Naive thymus-derived CD8-positive, alpha-beta T cell (primary cell): ENCODE data around the gene SH2D3A. TPM values are rescaled to one million over a fixed set of nuclear protein-coding genes. Genes with fewer than 3 reads are reported as not detected.

ENCODE experiments used
- ATAC-seq, 2 donors: fragments of 150-1000 bp; cut with Tn5 transposase in 1 of 2; sonication (Bioruptor Pico), chemical (Tn5 transposase) in 1 of 2; 1 replicate in 1 of 2; 2 replicates in 1 of 2; pipeline ENCODE4 v1.10.0; 2021; ENCODE audit warnings: mild to moderate bottlenecking in 2 of 2, moderate library complexity in 2 of 2
- POLR2A ChIA-PET: fragments of 350-600 bp; sonication (Branson Sonifier 250); formaldehyde crosslinking; loops from one replicate; lab custom pipeline; 2021; ENCODE audit warnings: antibody characterized with exemption; lab: Charles Lee
- DNase-seq, 10 donors: peaks; one replicate each; pipeline versions ENCODE4 v3.0.0 to v3.0.0-alpha.2; 2020 to 2022
- H3K27ac Mint-ChIP-seq, 10 donors: one replicate each; pipeline ENCODE4 v1.8.0; 2020 to 2022; ENCODE audit warnings: mild to moderate bottlenecking in 10 of 10, mixed read lengths in 10 of 10, moderate library complexity in 4 of 10, inconsistent platforms in 1 of 10
- H3K27me3 Mint-ChIP-seq, 5 donors: one replicate each; pipeline ENCODE4 v1.8.0; 2021 to 2022; ENCODE audit warnings: mixed read lengths in 5 of 5
- H3K36me3 Mint-ChIP-seq, 3 donors: one replicate each; pipeline ENCODE4 v1.8.0; 2020 to 2022; ENCODE audit warnings: mixed read lengths in 3 of 3, mild to moderate bottlenecking in 2 of 3, inconsistent platforms in 1 of 3
- H3K4me1 Mint-ChIP-seq, 4 donors: one replicate each; pipeline ENCODE4 v1.8.0; 2021 to 2022; ENCODE audit warnings: mixed read lengths in 4 of 4
- H3K4me3 Mint-ChIP-seq, 10 donors: one replicate each; pipeline ENCODE4 v1.8.0; 2020 to 2022; ENCODE audit warnings: mild to moderate bottlenecking in 10 of 10, mixed read lengths in 10 of 10, moderate library complexity in 6 of 10, inconsistent platforms in 1 of 10
- H3K9me3 Mint-ChIP-seq, 9 donors: one replicate each; pipeline ENCODE4 v1.8.0; 2020 to 2022; ENCODE audit warnings: mixed read lengths in 9 of 9, mild to moderate bottlenecking in 3 of 9, inconsistent platforms in 1 of 9, moderate library complexity in 1 of 9
- microRNA-seq: library from miRNA; unstranded; fragments of <30 nt; microRNA quantifications from one replicate; pipeline ENCODE4 v1.2.0, GENCODE V29; 2022; ENCODE audit warnings: borderline microRNAs expressed
- polyA plus RNA-seq, 3 donors: library from polyadenylated mRNA; unstranded; fragments of 300-500 nt; fragmentation: Illumina TruSeq; gene quantifications; one replicate each; pipeline ENCODE4 v1.2.3, GENCODE V29; 2021
- total RNA-seq, 8 experiments: library from RNA in 2 of 8; stranded (reverse) in 2 of 8; gene quantifications; one replicate each; pipeline ENCODE4 v1.2.3 and lab custom pipeline; 2021 to 2026

Gene SH2D3A
- total and polyA plus RNA-seq, 5 experiments from 2014 or later = 23.0 to 47.3 (median 45.8) TPM

- peak overlapping the region in 1 of 10 donors; percentile 20 for H3K27ac Mint-ChIP-seq
- ATAC-seq (no peak), DNase-seq (no peak)
- H3K4me1 Mint-ChIP-seq = peaks cover 15 to 17% (median 16%) of the 10 kb centered on the region in 4 donors
- no peak overlapping the region for H3K4me3 Mint-ChIP-seq
- peaks cover 6 to 43% (median 34%) of the 10 kb centered on the region in 5 donors for H3K27me3 Mint-ChIP-seq
- no peaks in the 10 kb centered on the region for H3K9me3 Mint-ChIP-seq
- H3K36me3 Mint-ChIP-seq = no peaks in the 10 kb centered on the region
- POLR2A ChIA-PET = no interaction called here
Measured at GRCh38 chr19:6708346-6708745, 58.9 kb downstream of the SH2D3A start.

GRCh38 chr19:6707658-6708018 is 59.6 kb downstream of the SH2D3A start:
- peaks cover 6 to 43% (median 34%) of the 10 kb centered on the region in 5 donors for H3K27me3 Mint-ChIP-seq
- no peak for ATAC-seq

GRCh38 chr19:6707011-6707657 is 60.1 kb downstream of the SH2D3A start:
- H3K27me3 Mint-ChIP-seq = peaks cover 6 to 43% (median 34%) of the 10 kb centered on the region in 5 donors
- H3K9me3 Mint-ChIP-seq = no peaks in the 10 kb centered on the region
- POLR2A ChIA-PET = no interaction called here
- H3K36me3 Mint-ChIP-seq = no peaks in the 10 kb centered on the region
- no peak overlapping the region for H3K4me3 Mint-ChIP-seq
- H3K27ac Mint-ChIP-seq = no peak overlapping the region
- ATAC-seq (no peak), DNase-seq (no peak)
- peaks cover 15 to 17% (median 16%) of the 10 kb centered on the region in 4 donors for H3K4me1 Mint-ChIP-seq

More at GRCh38 chr19:6707658-6708018, 59.6 kb downstream of the SH2D3A start:
- no peaks in the 10 kb centered on the region for H3K9me3 Mint-ChIP-seq
- DNase-seq = no peak
- H3K27ac Mint-ChIP-seq = peak overlapping the region in 1 of 10 donors; percentile 73
- H3K4me3 Mint-ChIP-seq = no peak overlapping the region
- H3K4me1 Mint-ChIP-seq = peaks cover 15 to 17% (median 16%) of the 10 kb centered on the region in 4 donors
- POLR2A ChIA-PET = no interaction called here
- H3K36me3 Mint-ChIP-seq = no peaks in the 10 kb centered on the region

GRCh38 chr19:6706633-6706958 is 60.6 kb downstream of the SH2D3A start:
- Mint-ChIP-seq H3K36me3 (no peaks in the 10 kb centered on the region), H3K4me3 (no peak overlapping the region), H3K27me3 (peaks cover 6 to 42% (median 32%) of the 10 kb centered on the region in 5 donors), H3K27ac (peak overlapping the region in 1 of 10 donors; percentile 61), H3K9me3 (no peaks in the 10 kb centered on the region), H3K4me1 (peaks cover 15 to 17% (median 16%) of the 10 kb centered on the region in 4 donors)
- POLR2A ChIA-PET = no interaction called here
- no peak for DNase-seq
- no peak for ATAC-seq

GRCh38 chr19:6705931-6706632 is 61.2 kb downstream of the SH2D3A start:
- POLR2A ChIA-PET = no interaction called here
- H3K4me3 Mint-ChIP-seq = no peak overlapping the region
- H3K27me3 Mint-ChIP-seq = peaks cover 6 to 37% (median 27%) of the 10 kb centered on the region in 5 donors
- DNase-seq (no peak), ATAC-seq (no peak)
- no peaks in the 10 kb centered on the region for H3K36me3 Mint-ChIP-seq
- peak overlapping the region in 2 of 10 donors; percentile 18 to 61 for H3K27ac Mint-ChIP-seq
- H3K4me1 Mint-ChIP-seq = peaks cover 12 to 17% (median 15%) of the 10 kb centered on the region in 4 donors
- H3K9me3 Mint-ChIP-seq = no peaks in the 10 kb centered on the region

Small RNA genes within 50 kb of the gene (microRNA-seq; reads per million reads assigned to microRNA genes)
- not detected for gene MIR6791

Other genes with a start within 250 kb of the SH2D3A start
- 1 to 10 TPM in 1 of 2 experiments, under 1 TPM in 1; 0.30 to 1.0 TPM for gene TNFSF9, start 236.4 kb downstream of the SH2D3A start, total RNA-seq
- under 1 TPM in 2 of 3 donors, not detected in 1; 0.25 to 0.54 TPM for gene TNFSF9, start 236.4 kb downstream of the SH2D3A start, polyA plus RNA-seq
- gene CD70, start 176.3 kb downstream of the SH2D3A start, total RNA-seq = not detected
- gene CD70, start 176.3 kb downstream of the SH2D3A start, polyA plus RNA-seq = under 1 TPM in 1 of 3 donors, not detected in 2; 0.90 TPM
- 1 to 10 TPM; 1.5 to 1.6 TPM for gene TNFSF14, start 97.3 kb downstream of the SH2D3A start, total RNA-seq
- gene TNFSF14, start 97.3 kb downstream of the SH2D3A start, polyA plus RNA-seq = 1 to 10 TPM; 2.0 to 4.9 (median 3.4) TPM
- gene C3, start 46.8 kb downstream of the SH2D3A start, total RNA-seq = 1 to 10 TPM in 1 of 2 experiments, under 1 TPM in 1; 0.80 to 2.4 TPM
- gene C3, start 46.8 kb downstream of the SH2D3A start, polyA plus RNA-seq = not detected
- gene GPR108, start 29.9 kb downstream of the SH2D3A start, total RNA-seq = 10 to 100 TPM; 56.8 to 58.3 TPM
- 10 to 100 TPM; 51.0 to 77.1 (median 58.0) TPM for gene GPR108, start 29.9 kb downstream of the SH2D3A start, polyA plus RNA-seq
- gene TRIP10, start 27.8 kb downstream of the SH2D3A start, total RNA-seq = 1 to 10 TPM; 4.5 to 5.3 TPM
- gene TRIP10, start 27.8 kb downstream of the SH2D3A start, polyA plus RNA-seq = 1 to 10 TPM in 1 of 3 donors, under 1 TPM in 2; 0.64 to 1.0 (median 0.97) TPM
- gene VAV1, start 5.3 kb upstream of the SH2D3A start, total RNA-seq = 10 to 100 TPM; 79.5 to 85.0 TPM
- gene VAV1, start 5.3 kb upstream of the SH2D3A start, polyA plus RNA-seq = 10 to 100 TPM; 18.7 to 27.9 (median 19.9) TPM
- 1 to 10 TPM; 2.3 to 2.8 TPM for gene ADGRE1, start 120.1 kb upstream of the SH2D3A start, total RNA-seq
- gene ADGRE1, start 120.1 kb upstream of the SH2D3A start, polyA plus RNA-seq = 1 to 10 TPM in 1 of 3 donors, under 1 TPM in 2; 0.35 to 2.5 (median 0.55) TPM